ENCODE data around the gene TTC13.

Gene TTC13

DNA sequence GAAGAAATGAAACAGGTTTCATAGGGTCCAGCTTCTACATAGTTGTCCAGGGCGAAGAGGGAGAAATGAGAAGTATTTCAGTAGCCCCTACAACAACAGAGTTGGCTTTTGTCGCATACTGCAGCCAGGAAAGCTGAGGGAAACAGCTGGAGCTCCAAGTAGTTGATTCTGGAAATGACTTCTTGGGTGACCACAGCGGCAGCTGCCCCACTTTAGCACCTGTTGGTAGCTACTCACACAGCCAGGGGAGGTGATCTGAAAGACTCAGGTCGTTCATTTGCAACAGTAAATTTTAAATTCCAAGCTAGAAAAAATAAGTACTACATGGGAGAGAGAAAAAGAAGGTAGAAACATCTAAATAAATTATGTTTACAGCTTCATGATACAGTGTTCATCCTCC is 2.3 kb downstream of the TTC13 start:
- Histone ChIP-seq H3K79me2 (ENCODE audit: control insufficient read depth, insufficient read depth, low read length, unreplicated experiment) (peaks cover 32% of the 10 kb centered on the region), H3K4me1 (ENCODE audit: control insufficient read depth, insufficient read depth, low read length, unreplicated experiment) (peaks cover 15% of the 10 kb centered on the region), H3K4me3 (ENCODE audit: low read depth, low read length) (no peak overlapping the region), H2AFZ (ENCODE audit: low read length, unreplicated experiment) (no peak overlapping the region), H3K27ac (ENCODE audit: low read depth, low read length) (no peak overlapping the region), H3K36me3 (ENCODE audit: insufficient read depth, low read length) (peaks cover 4% of the 10 kb centered on the region; the same call in 1 of the 2 replicates), H3K27me3 (ENCODE audit: insufficient read depth, low read length) (no peaks in the 10 kb centered on the region)

DNA sequence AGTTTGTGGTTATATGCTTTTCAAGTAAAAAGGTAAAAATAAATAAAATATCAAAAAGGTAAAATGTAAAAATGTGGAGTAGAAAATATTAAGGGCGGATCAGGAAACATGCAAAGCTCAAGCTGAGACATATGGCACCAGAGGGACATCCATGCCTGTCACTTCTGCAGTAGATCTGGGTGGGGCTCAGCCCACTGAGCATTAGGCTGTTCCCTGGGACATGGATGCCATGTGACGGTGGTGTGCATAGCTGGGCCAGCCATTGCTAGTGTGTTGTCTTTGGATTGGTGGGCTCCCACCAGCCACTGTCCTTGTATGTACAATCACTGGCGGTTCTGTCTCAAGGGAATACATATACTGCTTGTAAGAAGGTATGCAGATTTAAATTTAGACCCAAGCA is 3.0 kb downstream of the TTC13 start:
- no peak overlapping the region for H2AFZ ChIP-seq (ENCODE audit: low read length, unreplicated experiment)

DNA sequence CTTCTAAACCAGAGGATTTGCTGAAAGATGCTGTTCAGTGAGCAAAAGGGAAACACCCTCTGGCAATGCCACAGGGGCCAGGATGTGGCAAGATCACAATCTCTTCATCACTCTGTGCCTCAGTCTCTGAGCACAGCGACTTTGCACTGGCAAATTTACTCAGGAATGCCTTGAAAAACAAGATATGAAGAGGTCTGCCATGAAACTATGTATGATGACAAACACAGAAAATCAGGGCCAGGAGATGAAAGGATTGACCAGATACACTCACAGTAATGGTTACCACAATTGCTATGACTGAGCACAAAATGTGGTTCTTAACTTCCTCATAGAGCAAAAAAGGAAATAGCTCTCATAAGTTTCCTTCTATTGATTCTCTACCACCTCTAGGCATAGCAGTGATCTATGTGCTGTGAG is 5.8 kb downstream of the TTC13 start:
- Histone ChIP-seq H3K4me1 (ENCODE audit: control insufficient read depth, insufficient read depth, low read length, unreplicated experiment) (peaks cover 8% of the 10 kb centered on the region), H3K36me3 (ENCODE audit: insufficient read depth, low read length) (no peaks in the 10 kb centered on the region), H3K27ac (ENCODE audit: low read depth, low read length) (no peak overlapping the region), H3K27me3 (ENCODE audit: insufficient read depth, low read length) (no peaks in the 10 kb centered on the region), H2AFZ (ENCODE audit: low read length, unreplicated experiment) (no peak overlapping the region), H3K4me3 (ENCODE audit: low read depth, low read length) (no peak overlapping the region), H3K79me2 (ENCODE audit: control insufficient read depth, insufficient read depth, low read length, unreplicated experiment) (peaks cover 10% of the 10 kb centered on the region)

More for the DNA sequence above, 3.0 kb downstream of the TTC13 start:
- no peak overlapping the region for H3K4me3 ChIP-seq (ENCODE audit: low read depth, low read length)
- H3K27ac ChIP-seq (ENCODE audit: low read depth, low read length): no peak overlapping the region
- H3K79me2 ChIP-seq (ENCODE audit: control insufficient read depth, insufficient read depth, low read length, unreplicated experiment): peaks cover 25% of the 10 kb centered on the region
- peaks cover 15% of the 10 kb centered on the region for H3K4me1 ChIP-seq (ENCODE audit: control insufficient read depth, insufficient read depth, low read length, unreplicated experiment)
- H3K27me3 ChIP-seq (ENCODE audit: insufficient read depth, low read length): no peaks in the 10 kb centered on the region
- no peaks in the 10 kb centered on the region for H3K36me3 ChIP-seq (ENCODE audit: insufficient read depth, low read length)

DNA sequence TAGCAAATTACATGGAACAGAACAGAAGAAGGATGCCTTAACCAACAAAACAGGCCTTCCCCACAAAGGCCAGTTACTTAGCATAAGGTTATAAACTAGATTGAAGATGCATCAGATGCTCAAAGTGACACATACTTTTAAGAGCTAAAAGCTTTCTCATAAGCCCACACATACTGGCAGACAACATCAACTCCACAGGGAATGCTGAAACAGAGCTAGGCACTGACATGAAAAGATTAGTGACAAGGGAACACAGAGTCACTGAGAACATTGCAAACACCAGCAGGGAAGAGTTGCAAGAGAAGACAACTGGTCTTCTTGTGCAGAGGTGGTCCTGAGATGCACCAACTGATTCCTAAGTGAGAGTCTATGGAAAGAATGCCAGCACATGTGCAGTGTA is 6.9 kb downstream of the TTC13 start:
- Histone ChIP-seq H3K79me2 (ENCODE audit: control insufficient read depth, insufficient read depth, low read length, unreplicated experiment) (no peaks in the 10 kb centered on the region), H3K4me3 (ENCODE audit: low read depth, low read length) (no peak overlapping the region), H3K4me1 (ENCODE audit: control insufficient read depth, insufficient read depth, low read length, unreplicated experiment) (no peaks in the 10 kb centered on the region), H3K36me3 (ENCODE audit: insufficient read depth, low read length) (no peaks in the 10 kb centered on the region), H3K27ac (ENCODE audit: low read depth, low read length) (no peak overlapping the region), H3K27me3 (ENCODE audit: insufficient read depth, low read length) (no peaks in the 10 kb centered on the region), H2AFZ (ENCODE audit: low read length, unreplicated experiment) (no peak overlapping the region)

DNA sequence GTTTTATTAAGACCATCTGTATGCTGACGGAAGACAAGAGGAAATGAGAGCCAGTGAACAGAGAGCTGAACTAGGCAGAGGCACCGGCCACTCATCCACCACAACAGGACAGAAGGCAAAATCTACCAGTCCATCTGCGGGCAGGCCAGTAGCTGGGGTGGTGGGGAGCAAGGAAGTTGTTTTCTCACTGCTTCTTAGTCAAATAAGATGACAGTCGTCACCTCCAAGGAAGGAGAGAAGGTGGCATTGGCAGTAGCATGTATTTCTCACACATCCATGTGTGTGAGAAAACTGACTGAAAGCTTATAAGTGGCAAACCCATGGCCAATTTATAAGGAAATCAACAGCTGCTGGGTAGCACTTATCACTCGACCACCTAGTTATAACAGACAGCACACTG is 8.2 kb downstream of the TTC13 start:
- Histone ChIP-seq H3K27me3 (ENCODE audit: insufficient read depth, low read length) (no peaks in the 10 kb centered on the region), H2AFZ (ENCODE audit: low read length, unreplicated experiment) (no peak overlapping the region), H3K4me3 (ENCODE audit: low read depth, low read length) (no peak overlapping the region), H3K4me1 (ENCODE audit: control insufficient read depth, insufficient read depth, low read length, unreplicated experiment) (no peaks in the 10 kb centered on the region), H3K27ac (ENCODE audit: low read depth, low read length) (no peak overlapping the region), H3K36me3 (ENCODE audit: insufficient read depth, low read length) (no peaks in the 10 kb centered on the region), H3K79me2 (ENCODE audit: control insufficient read depth, insufficient read depth, low read length, unreplicated experiment) (no peaks in the 10 kb centered on the region)

DNA sequence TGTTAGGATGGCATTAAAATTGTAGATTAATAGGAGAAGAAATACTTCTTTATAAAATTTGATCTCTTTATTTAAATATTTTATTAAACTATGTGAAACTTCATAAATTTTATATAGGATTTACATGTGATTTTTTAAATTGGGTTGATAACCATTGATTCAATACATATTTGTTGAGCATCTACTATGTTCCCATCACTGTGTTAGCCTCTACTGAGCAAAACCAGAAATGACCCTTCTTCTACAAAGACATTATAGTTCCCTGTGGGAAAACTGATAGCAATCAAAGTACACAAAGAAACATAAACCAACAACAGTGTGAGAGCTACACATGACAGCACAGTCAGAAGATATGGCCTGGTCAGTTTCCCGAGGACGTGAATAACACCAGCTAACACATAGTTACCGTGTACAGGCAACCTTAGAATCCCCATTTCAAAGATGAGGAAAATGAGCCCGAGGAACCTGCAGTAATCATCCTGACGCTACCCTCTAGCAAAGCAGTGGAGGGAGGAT is 12.2 kb downstream of the TTC13 start:
- Histone ChIP-seq H3K27me3 (ENCODE audit: insufficient read depth, low read length) (no peaks in the 10 kb centered on the region), H3K4me3 (ENCODE audit: low read depth, low read length) (no peak overlapping the region), H3K36me3 (ENCODE audit: insufficient read depth, low read length) (no peaks in the 10 kb centered on the region), H3K27ac (ENCODE audit: low read depth, low read length) (no peak overlapping the region), H3K79me2 (ENCODE audit: control insufficient read depth, insufficient read depth, low read length, unreplicated experiment) (no peaks in the 10 kb centered on the region), H3K4me1 (ENCODE audit: control insufficient read depth, insufficient read depth, low read length, unreplicated experiment) (no peaks in the 10 kb centered on the region), H2AFZ (ENCODE audit: low read length, unreplicated experiment) (no peak overlapping the region)

DNA sequence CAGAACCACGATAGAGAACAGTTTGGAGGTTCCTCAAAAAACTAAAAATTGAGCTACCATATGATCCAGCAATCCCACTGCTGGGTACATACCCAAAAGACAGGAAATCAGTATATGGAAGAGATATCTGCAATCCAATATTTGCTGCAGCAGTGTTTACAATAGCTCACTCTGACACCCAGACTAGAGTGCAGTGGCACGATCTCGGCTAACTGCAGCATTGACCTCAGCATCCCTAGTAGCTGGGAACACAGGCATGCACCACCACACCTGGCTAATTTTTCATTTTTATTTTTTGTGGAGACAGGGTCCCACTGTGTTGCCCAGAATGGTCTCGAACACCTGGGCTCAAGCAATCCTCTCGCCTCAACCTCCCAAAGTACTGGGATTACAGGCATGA is 13.1 kb downstream of the TTC13 start:
- no peaks in the 10 kb centered on the region for H3K36me3 ChIP-seq (ENCODE audit: insufficient read depth, low read length)
- no peak overlapping the region for H2AFZ ChIP-seq (ENCODE audit: low read length, unreplicated experiment)
- H3K79me2 ChIP-seq (ENCODE audit: control insufficient read depth, insufficient read depth, low read length, unreplicated experiment): no peaks in the 10 kb centered on the region
- H3K27ac ChIP-seq (ENCODE audit: low read depth, low read length): no peak overlapping the region
- no peaks in the 10 kb centered on the region for H3K4me1 ChIP-seq (ENCODE audit: control insufficient read depth, insufficient read depth, low read length, unreplicated experiment)
- no peak overlapping the region for H3K4me3 ChIP-seq (ENCODE audit: low read depth, low read length)
- no peaks in the 10 kb centered on the region for H3K27me3 ChIP-seq (ENCODE audit: insufficient read depth, low read length)

DNA sequence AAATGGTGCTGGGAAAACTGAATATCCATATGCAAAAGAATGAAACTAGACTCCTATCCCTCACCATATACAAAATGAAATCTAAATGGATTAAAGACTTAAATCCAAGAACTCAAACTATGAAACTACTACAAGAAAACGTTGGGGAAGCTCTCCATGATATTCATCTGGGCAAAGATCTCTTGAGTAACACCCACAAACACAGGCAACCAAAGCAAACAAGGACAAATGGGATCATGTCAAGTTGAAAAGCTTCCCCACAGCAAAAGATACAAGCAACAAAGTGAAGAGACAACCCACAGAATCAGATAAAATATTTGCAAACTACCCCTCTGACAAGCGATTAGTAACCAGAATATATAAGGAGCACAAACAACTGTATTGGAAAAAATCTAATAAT is 13.8 kb downstream of the TTC13 start:
- no peak overlapping the region for H2AFZ ChIP-seq (ENCODE audit: low read length, unreplicated experiment)
- H3K79me2 ChIP-seq (ENCODE audit: control insufficient read depth, insufficient read depth, low read length, unreplicated experiment): no peaks in the 10 kb centered on the region
- no peaks in the 10 kb centered on the region for H3K4me1 ChIP-seq (ENCODE audit: control insufficient read depth, insufficient read depth, low read length, unreplicated experiment)
- H3K27ac ChIP-seq (ENCODE audit: low read depth, low read length): no peak overlapping the region
- H3K4me3 ChIP-seq (ENCODE audit: low read depth, low read length): no peak overlapping the region
- no peaks in the 10 kb centered on the region for H3K36me3 ChIP-seq (ENCODE audit: insufficient read depth, low read length)
- no peaks in the 10 kb centered on the region for H3K27me3 ChIP-seq (ENCODE audit: insufficient read depth, low read length)

DNA sequence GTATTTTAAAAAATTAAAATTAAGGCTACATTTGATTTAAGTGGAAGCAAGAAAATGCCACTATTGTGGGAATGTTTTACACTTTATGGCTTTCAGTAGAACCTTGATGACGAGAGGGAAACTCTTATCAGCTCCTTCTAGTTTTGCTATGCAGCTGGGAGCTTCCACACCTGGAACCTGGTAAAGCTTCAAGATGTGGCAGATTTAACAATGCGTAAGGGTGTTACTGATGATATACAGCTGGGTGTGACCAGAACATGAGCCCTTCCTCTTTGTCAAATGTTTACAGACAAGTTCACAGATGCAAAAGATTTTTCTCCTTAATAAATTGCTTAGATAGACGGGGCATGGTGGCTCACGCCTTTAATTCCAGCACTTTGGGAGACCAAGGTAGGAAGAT is 20.3 kb downstream of the TTC13 start:
- no peak overlapping the region for H3K27ac ChIP-seq (ENCODE audit: low read depth, low read length)
- no peak overlapping the region for H3K4me3 ChIP-seq (ENCODE audit: low read depth, low read length)
- no peak overlapping the region for H2AFZ ChIP-seq (ENCODE audit: low read length, unreplicated experiment)
- no peaks in the 10 kb centered on the region for H3K27me3 ChIP-seq (ENCODE audit: insufficient read depth, low read length)
- no peaks in the 10 kb centered on the region for H3K36me3 ChIP-seq (ENCODE audit: insufficient read depth, low read length)
- no peaks in the 10 kb centered on the region for H3K79me2 ChIP-seq (ENCODE audit: control insufficient read depth, insufficient read depth, low read length, unreplicated experiment)
- no peaks in the 10 kb centered on the region for H3K4me1 ChIP-seq (ENCODE audit: control insufficient read depth, insufficient read depth, low read length, unreplicated experiment)

DNA sequence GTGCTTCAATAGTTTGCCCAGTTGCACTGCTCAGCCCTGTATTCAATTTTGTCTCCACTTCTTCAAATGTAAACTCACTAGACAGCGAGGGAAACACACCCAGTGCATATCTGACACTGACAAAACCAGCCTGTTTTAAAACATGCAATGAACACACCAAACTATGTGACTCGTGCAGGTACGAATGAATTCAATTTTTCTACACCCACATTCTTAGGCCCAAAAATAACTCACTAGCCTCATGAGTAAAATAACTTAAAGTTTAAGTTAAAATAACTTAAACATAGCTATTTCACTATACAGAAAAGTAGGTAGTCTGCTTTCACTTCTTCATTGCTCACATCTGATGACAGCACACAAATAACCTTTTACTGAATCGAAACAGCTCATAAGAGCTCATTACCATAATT is 21.1 kb downstream of the TTC13 start:
- Histone ChIP-seq H3K4me3 (ENCODE audit: low read depth, low read length) (no peak overlapping the region), H3K27me3 (ENCODE audit: insufficient read depth, low read length) (no peaks in the 10 kb centered on the region), H3K4me1 (ENCODE audit: control insufficient read depth, insufficient read depth, low read length, unreplicated experiment) (no peaks in the 10 kb centered on the region), H3K79me2 (ENCODE audit: control insufficient read depth, insufficient read depth, low read length, unreplicated experiment) (no peaks in the 10 kb centered on the region), H3K27ac (ENCODE audit: low read depth, low read length) (no peak overlapping the region), H3K36me3 (ENCODE audit: insufficient read depth, low read length) (no peaks in the 10 kb centered on the region), H2AFZ (ENCODE audit: low read length, unreplicated experiment) (no peak overlapping the region)

DNA sequence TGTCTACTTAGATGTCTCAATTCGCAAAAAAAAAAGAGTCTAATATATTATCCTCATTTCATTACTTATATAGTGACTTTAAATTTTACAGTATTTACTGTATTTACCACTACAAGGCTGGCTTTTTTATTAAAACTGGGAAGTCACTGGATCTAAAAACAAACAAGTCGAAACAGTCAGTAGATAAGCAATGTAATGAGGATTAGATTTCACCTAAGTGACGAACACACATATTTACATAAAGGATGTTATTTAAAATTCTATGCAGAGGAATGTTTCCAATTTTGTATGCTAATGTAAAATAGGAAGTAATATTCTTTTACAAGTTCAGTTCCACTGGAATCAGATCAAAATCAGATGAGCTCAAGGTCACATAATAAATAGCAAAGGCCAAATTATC is 28.3 kb downstream of the TTC13 start:
- Histone ChIP-seq H3K4me3 (ENCODE audit: low read depth, low read length) (no peak overlapping the region), H3K36me3 (ENCODE audit: insufficient read depth, low read length) (no peaks in the 10 kb centered on the region), H3K27ac (ENCODE audit: low read depth, low read length) (no peak overlapping the region), H2AFZ (ENCODE audit: low read length, unreplicated experiment) (no peak overlapping the region), H3K27me3 (ENCODE audit: insufficient read depth, low read length) (no peaks in the 10 kb centered on the region), H3K4me1 (ENCODE audit: control insufficient read depth, insufficient read depth, low read length, unreplicated experiment) (no peaks in the 10 kb centered on the region), H3K79me2 (ENCODE audit: control insufficient read depth, insufficient read depth, low read length, unreplicated experiment) (no peaks in the 10 kb centered on the region)
